ENCODE measurements around the gene TMF1.

Gene TMF1, protein sequence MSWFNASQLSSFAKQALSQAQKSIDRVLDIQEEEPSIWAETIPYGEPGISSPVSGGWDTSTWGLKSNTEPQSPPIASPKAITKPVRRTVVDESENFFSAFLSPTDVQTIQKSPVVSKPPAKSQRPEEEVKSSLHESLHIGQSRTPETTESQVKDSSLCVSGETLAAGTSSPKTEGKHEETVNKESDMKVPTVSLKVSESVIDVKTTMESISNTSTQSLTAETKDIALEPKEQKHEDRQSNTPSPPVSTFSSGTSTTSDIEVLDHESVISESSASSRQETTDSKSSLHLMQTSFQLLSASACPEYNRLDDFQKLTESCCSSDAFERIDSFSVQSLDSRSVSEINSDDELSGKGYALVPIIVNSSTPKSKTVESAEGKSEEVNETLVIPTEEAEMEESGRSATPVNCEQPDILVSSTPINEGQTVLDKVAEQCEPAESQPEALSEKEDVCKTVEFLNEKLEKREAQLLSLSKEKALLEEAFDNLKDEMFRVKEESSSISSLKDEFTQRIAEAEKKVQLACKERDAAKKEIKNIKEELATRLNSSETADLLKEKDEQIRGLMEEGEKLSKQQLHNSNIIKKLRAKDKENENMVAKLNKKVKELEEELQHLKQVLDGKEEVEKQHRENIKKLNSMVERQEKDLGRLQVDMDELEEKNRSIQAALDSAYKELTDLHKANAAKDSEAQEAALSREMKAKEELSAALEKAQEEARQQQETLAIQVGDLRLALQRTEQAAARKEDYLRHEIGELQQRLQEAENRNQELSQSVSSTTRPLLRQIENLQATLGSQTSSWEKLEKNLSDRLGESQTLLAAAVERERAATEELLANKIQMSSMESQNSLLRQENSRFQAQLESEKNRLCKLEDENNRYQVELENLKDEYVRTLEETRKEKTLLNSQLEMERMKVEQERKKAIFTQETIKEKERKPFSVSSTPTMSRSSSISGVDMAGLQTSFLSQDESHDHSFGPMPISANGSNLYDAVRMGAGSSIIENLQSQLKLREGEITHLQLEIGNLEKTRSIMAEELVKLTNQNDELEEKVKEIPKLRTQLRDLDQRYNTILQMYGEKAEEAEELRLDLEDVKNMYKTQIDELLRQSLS

DNA sequence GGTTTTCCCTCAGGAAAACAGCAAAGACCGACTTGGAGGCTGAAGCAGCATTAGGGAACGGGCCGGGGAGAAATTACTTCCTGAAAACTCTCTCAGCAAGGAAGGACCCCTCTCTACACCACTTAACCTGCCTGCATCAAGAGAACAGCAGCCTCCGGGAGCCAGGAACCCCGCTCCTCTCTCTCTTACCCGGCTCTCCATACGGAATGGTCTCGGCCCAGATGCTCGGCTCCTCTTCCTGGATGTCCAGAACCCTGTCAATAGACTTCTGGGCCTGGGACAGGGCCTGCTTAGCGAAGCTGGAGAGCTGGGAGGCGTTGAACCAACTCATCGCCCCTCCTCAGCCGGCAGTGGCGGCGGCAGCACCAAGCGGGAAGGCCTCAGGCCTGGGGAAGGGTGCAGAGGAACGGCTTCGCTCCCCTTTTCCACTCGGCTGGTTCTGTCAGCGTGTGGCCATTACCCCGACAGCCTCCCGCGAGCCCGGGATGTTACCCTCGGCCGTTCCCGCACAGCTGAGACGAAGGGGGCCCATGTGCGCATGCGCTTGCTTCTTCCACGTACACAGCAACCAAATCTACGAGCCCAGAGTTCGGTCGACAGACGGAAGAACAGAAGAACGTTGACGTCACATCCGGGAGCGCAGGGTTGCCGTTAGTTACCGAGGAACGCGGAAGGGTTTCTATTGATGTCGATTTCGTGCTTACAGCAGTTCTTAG is at the start of gene TMF1:
TMF1 (minus strand) TSS at position 578 of the 716 bp plus-strand sequence; CDS start at position 331, 247 bp downstream.
- no peak for DNase-seq

DNA sequence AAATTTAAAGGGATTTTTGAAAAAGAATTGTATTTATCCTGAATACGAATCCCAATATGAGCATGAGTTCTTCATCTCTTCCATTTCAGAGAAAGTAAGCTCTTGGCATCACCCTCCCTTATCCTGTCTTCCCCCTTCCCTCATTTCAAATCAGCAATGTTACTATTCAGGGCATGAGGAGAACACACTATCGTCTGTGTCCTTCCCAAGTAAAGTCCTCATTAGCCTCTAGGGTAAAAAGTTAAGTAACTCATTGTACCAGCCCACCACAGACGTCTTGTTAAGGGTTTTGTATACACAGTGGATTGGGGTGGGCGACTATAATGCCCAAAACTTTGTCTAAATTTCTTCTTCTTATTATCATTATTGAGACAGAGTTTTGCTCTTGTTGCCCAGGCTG is 47.4 kb upstream of the TMF1 start:
- DNase-seq, result no peak

- DNase-seq, result no peak
These were observed 45.4 kb upstream of the TMF1 start for GRCh38 chr3:69097407-69098086.

DNA sequence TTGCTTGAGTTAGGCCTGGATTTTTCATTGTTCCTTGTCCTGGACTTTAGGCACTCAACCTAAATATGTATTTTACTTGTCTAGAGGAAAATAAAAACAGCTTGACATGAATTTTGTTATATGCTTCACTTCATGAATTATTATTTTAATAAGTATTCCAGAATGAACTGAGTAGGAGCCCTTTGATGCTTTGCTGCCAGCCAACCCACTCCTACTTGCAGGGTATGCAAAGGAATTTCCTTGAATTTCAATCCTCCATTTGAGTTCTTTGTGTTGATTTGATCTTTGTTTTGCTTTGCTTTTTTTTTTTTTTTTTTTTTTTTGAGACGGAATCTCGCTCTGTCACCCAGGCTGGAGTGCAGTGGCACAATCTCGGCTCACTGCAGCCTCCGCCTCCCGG is 44.2 kb upstream of the TMF1 start:
- DNase-seq, result no peak

DNA sequence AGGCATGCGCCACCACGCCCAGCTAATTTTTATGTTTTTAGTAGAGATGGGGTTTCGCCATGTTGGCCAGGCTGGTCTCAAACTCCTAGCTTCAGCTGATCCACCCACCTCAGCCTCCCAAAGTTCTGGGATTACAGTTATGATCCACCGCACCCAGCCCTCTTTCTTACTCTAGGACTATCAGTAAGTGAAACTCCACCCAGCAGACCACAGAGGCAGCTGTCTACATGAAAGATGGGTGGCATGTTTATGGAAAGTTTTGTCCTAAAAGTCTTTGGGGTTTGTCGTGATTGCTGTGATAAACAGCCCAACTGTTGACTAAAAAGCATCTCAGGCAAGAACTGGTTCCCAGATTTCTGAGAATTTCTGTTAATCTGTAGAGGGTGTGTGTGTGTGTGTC is 43.5 kb upstream of the TMF1 start:
- DNase-seq, result no peak

GRCh38 chr3:69094467-69095205 is 42.5 kb upstream of the TMF1 start:
- DNase-seq, result peak in 4 of 51 donors; percentile 18 to 30 (median 26)

GRCh38 chr3:69092030-69092516 is 39.9 kb upstream of the TMF1 start:
- peak in 9 of 51 donors; percentile 11 to 61 (median 32) for DNase-seq

DNA sequence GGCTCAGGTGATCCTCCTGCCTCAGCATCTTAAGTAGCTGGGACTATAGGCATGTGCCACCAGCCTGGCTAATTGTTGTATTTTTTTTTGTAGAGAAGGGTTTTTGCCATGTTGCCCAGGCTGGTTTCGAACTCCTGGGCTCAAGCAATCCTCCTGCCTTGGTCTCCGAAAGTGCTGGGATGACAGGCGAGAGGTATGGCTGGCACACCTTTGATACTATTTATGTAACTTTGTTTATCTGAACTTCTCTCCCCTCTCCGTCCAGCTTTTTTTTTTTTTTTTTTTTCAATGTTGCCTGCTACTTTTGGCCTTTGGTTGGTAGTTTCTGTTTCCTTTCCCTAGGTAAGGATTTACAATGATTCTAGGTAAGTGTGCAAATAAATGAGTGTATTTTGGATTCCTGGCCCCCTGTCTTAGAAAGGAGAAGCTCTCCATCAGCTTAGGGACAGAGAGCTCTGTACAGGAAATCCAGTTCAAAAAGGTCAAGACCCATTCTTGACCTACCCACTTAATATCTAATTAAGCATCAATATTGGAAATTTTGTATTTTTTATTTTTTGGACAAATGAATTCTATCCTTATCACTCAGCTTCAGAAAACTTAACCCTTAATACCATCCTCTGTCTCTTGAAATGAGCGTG is 39.4 kb upstream of the TMF1 start:
- DNase-seq, result no peak

GRCh38 chr3:69090021-69090420 is 37.9 kb upstream of the TMF1 start:
- no peak for DNase-seq

DNA sequence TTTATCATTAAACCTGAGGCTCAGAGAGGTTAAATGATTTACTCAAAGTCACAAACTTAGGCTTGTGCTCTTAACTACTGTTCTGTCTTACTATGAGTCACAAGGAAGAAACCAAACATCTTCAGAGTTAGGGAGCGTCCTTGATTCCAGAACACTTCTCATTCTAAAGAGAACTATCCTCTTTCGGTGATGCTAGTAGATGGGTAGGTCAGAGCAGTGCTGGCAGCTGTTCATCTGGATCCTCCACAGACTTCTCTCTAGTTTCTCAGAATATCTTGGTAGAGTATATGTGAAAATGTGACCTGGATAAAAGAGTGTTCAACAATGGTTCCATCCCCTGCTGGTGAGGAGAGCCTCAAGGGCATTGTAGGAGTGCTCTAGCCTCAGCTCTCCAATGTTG is 35.9 kb upstream of the TMF1 start:
- DNase-seq, result peak in 1 of 51 donors; percentile 25

DNA sequence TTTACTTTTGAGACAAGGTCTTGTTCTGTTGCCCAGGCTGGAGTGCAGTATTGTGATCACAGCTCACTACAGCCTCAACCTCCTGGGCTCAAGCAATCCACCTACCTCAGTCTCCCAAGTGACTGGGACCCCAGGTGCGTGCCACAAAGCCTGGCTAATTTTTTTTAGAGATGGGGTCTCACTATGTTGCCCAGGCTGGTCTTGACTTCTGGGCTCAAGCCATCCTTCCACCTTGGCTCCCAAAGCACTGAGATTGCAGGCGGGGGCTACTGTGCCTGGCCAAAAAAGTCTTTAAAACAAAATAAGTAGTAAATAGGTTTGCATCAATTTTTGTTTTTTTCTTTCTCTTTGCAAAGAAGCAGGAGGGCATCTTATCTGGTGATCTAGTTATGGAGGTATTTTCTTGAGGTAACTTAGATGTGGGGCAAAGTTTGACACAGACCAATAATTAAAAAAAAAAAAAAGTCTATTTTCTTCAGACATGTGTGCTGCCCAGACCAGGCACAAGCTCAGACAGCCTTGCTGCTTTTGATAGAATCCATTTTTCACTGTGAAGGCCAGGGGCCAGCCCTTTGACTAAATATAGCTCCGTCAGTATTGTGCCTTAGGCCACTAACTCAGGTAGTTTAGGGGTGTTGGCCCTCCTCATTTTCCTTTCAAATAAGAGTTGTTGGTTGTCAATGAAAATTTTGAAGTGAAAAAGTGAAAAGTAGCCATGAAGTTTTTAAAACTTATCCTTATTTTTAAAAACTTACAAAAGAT is 35.1 kb upstream of the TMF1 start:
- DNase-seq, result no peak

GRCh38 chr3:69085833-69086722 is 33.9 kb upstream of the TMF1 start:
- peak in 49 of 51 donors; percentile 19 to 89 (median 63) for DNase-seq

DNA sequence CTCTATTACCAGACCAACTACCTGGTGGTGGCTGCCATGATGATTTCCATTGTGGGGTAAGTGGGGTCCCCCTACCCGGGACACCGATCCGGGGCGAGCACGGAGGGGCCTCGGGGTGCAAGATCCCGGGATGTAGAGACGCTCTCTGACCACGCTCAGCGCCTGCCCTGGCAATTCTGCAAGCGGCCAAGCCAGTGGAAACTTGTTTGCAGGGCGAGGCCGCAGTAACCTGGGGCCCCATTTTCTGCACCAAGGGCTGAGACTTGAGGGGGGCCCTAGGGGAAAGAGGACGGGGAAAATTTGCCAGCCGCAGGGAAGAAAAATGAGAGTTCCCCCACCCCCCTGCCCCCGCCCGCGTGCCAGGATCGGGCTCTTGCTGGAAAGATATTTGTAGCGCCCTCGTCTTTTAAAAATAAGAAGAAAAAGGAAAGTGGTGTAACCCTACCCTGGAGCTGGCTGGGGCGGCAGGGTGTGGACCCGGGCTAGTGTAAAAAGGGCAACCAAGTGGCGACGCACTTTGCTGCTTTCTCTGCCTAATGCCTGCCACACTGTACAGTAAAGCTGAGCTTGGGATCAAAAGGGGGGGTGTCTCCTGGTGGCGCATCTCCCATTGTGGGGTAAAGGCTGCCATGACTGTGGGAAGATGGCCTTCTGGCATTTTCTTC is 33.2 kb upstream of the TMF1 start:
- DNase-seq, result peak in 39 of 51 donors; percentile 22 to 87 (median 57)

- DNase-seq, result peak; percentile 64 to 96 (median 90)
These were observed 32.4 kb upstream of the TMF1 start, which contains the start of gene ARL6IP5 for GRCh38 chr3:69084326-69085167. Gene ARL6IP5, plus strand, starts transcription at chr3:69084937. Its CDS starts 111 bp downstream, at chr3:69085048.

DNA sequence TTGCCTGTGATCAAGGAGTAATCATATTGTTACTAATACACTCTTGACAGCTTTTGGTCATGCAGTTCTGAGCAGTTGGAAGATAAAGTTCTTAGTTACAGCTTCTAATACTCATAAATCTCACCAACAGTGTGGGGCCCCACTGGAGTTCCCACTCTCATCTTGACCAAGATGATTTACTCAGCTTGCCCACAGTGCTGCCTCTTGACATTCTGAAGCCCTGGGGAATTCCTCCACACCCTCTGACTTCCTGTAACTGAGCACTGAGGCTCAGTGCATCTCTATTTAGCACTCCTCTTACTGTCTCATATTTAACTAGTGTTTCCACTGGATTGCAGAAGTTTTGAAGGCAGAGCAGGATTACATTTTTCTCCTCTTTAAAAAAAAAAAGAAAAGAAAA is 30.7 kb upstream of the TMF1 start:
- peak in 10 of 51 donors; percentile 6 to 46 (median 15) for DNase-seq

DNA sequence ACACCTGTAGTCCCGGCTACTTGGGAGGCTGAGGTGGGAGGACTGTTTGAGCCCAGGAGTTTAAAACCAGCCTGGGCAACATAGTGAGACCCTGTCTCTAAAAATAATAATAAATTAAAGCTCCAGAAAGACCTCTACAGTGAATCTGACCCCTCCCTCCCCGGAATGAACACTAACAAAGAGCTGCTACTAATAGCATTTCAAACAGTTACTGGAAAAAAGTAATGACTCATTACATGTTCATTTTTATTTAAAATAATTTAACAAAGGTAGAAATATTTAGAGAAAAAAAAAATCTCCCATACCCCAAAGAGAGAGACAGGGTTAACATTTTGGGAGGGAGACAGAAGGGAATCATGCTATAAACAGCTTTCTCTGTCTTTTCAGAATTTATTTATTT is 30.2 kb upstream of the TMF1 start:
- DNase-seq, result no peak

All from hypothalamus (tissue), 51 donors.